Measurements from ENCODE around the gene ANP32E. TPM values are rescaled to one million over a fixed set of nuclear protein-coding genes. Genes with fewer than 3 reads are reported as not detected.

The ANP32E gene
- total and polyA plus RNA-seq, 2 of the 13 experiments (the other 11 are each of a cell fraction or from before 2014, with no cell fraction given): 10.3 to 53.0 TPM

- CTCF ChIA-PET (ENCODE audit: low intra/inter-chr PET ratio, low total read pairs): no interaction called here
- no peak for ATAC-seq
- H2AFZ ChIP-seq (ENCODE audit: low read length): no peak overlapping the region
Observed at GRCh38 chr1:150249936-150250335, 14.0 kb upstream of the ANP32E start.

GRCh38 chr1:150243003-150243402, 7.1 kb upstream of the ANP32E start:
- Histone ChIP-seq H2AFZ (ENCODE audit: low read length) (no peak overlapping the region), H3K4me2 (ENCODE audit: low read depth, low read length) (peak overlapping the region; percentile 47; the same call in 1 of the 2 replicates), H4K20me1 (ENCODE audit: insufficient read depth, low read length) (no peaks in the 10 kb centered on the region), H3K9me3 (ENCODE audit: low read length) (no peaks in the 10 kb centered on the region), H3K4me1 (ENCODE audit: insufficient read depth, low read length) (peaks cover 20% of the 10 kb centered on the region), H3K27me3 (ENCODE audit: control insufficient read depth in 1 of 2, insufficient read depth in 2 of 2, low read length in 2 of 2) (no peaks in the 10 kb centered on the region), H3K27ac (ENCODE audit: extremely low read length, insufficient read depth, low read length) (no peak overlapping the region), H3K36me3 (replicated peaks in 1 of 2; ENCODE audit: control insufficient read depth in 1 of 2, insufficient read depth in 2 of 2, low read length in 2 of 2) (no peaks in the 10 kb centered on the region), H3K9ac (ENCODE audit: insufficient read depth, low read depth, low read length) (no peak overlapping the region), H3K4me3 (replicated peaks in 1 of 3; ENCODE audit: insufficient read depth in 1 of 3, low read depth in 2 of 3, low read length in 3 of 3) (no peak overlapping the region), H3K79me2 (ENCODE audit: insufficient read depth, low read length) (no peaks in the 10 kb centered on the region)
- WGBS (ENCODE audit: low lambda C conversion rate): 51% methylated on average over 3 of the region's 3 CpGs
- BruUV-seq (replicated peaks): no TSS peak
- ChIA-PET POLR2A (no interaction called here), CTCF (ENCODE audit: low intra/inter-chr PET ratio, low total read pairs) (no interaction called here)
- ATAC-seq (peak; percentile 55), DNase-seq (ENCODE audit: low spot score) (no peak), FAIRE-seq (no peak)
- in situ Hi-C loops (cut with HindIII; ENCODE audit: extremely low pct_ligation_motif_present, low pct_unique_long_range_greater_than_20kb) (no loop called here), intact Hi-C loops (cut with micrococcal nuclease; ENCODE audit: unreplicated experiment) (no loop called here)
- no peak for TF ChIP-seq ARID3A (IDR thresholded peaks at IDR 0.05; ENCODE audit: low read depth, low read length)
- no peak for TF ChIP-seq POGK (CRISPR knock-in tag; conservative IDR thresholded peaks at IDR 0.05)
- no peak for TF ChIP-seq ARNT2 (CRISPR knock-in tag; IDR thresholded peaks at IDR 0.05; ENCODE audit: low read depth)
- no peak for TF ChIP-seq ZSCAN22 (CRISPR knock-in tag; IDR thresholded peaks at IDR 0.05)
- no peak for TF ChIP-seq ZSCAN30 (CRISPR knock-in tag; IDR thresholded peaks at IDR 0.05)
- TF ChIP-seq ZNF557 (CRISPR knock-in tag; IDR thresholded peaks at IDR 0.05): no peak
- TF ChIP-seq NR1H2 (CRISPR knock-in tag; IDR thresholded peaks at IDR 0.05; ENCODE audit: borderline replicate concordance, low read depth): no peak
- TF ChIP-seq HIVEP1 (CRISPR knock-in tag; IDR thresholded peaks at IDR 0.05): no peak
- no peak for TF ChIP-seq ZBTB42 (CRISPR knock-in tag; IDR thresholded peaks at IDR 0.05)
- no peak for TF ChIP-seq ZNF691 (CRISPR knock-in tag; IDR thresholded peaks at IDR 0.05; ENCODE audit: borderline replicate concordance, low read depth)
- TF ChIP-seq GPN1 (CRISPR knock-in tag; IDR thresholded peaks at IDR 0.05; ENCODE audit: borderline replicate concordance): no peak

More at GRCh38 chr1:150249936-150250335, 14.0 kb upstream of the ANP32E start:
- no peaks in the 10 kb centered on the region for H3K9me3 ChIP-seq (ENCODE audit: low read length)
- intact Hi-C loops (cut with micrococcal nuclease; ENCODE audit: unreplicated experiment): loop anchor here (10.0 kb wide), 1 partner anchor 305 kb away; no protein-coding TSS in a partner anchor
- POLR2A ChIA-PET: interaction anchor here (0.6 kb wide), 1 partner anchor 16 kb away, joined by 3 read pairs; no protein-coding TSS in a partner anchor
- H4K20me1 ChIP-seq (ENCODE audit: insufficient read depth, low read length): no peaks in the 10 kb centered on the region
- WGBS (ENCODE audit: low lambda C conversion rate): 12% methylated on average over 2 of the region's 2 CpGs
- in situ Hi-C loops (cut with HindIII; ENCODE audit: extremely low pct_ligation_motif_present, low pct_unique_long_range_greater_than_20kb): loop anchor here (10.0 kb wide), 2 partner anchors 185 to 285 kb away; no protein-coding TSS in a partner anchor
- no peaks in the 10 kb centered on the region for H3K27me3 ChIP-seq (ENCODE audit: control insufficient read depth in 1 of 2, insufficient read depth in 2 of 2, low read length in 2 of 2)
- no peak overlapping the region for H3K27ac ChIP-seq (ENCODE audit: extremely low read length, insufficient read depth, low read length)
- 0 out of 2 replicates have a peak overlapping the region, but pooled peaks have one; percentile 12 for H3K4me2 ChIP-seq (ENCODE audit: low read depth, low read length)
- no peak overlapping the region for H3K4me3 ChIP-seq (replicated peaks in 1 of 3; ENCODE audit: insufficient read depth in 1 of 3, low read depth in 2 of 3, low read length in 3 of 3)
- no peaks in the 10 kb centered on the region for H3K36me3 ChIP-seq (replicated peaks in 1 of 2; ENCODE audit: control insufficient read depth in 1 of 2, insufficient read depth in 2 of 2, low read length in 2 of 2)
- H3K4me1 ChIP-seq (ENCODE audit: insufficient read depth, low read length): peaks cover 14% of the 10 kb centered on the region
- no peak overlapping the region for H3K9ac ChIP-seq (ENCODE audit: insufficient read depth, low read depth, low read length)
- FAIRE-seq (no peak), DNase-seq (ENCODE audit: low spot score) (no peak)
- no TSS peak for BruUV-seq (replicated peaks)
- H3K79me2 ChIP-seq (ENCODE audit: insufficient read depth, low read length): no peaks in the 10 kb centered on the region
- TF ChIP-seq ZNF83 (CRISPR knock-in tag; IDR thresholded peaks at IDR 0.05; ENCODE audit: borderline replicate concordance): no peak
